Gastroesophageal sphincter (tissue), 4 donors: Measurements from ENCODE around the gene BMP8B. TPM values are rescaled to one million over a fixed set of nuclear protein-coding genes. Genes with fewer than 3 reads are reported as not detected.
A peak's percentile ranks its signal among the peaks of the same experiment; 100 is the strongest.

Experiments used
- ATAC-seq: fragments of 150-250 bp; one replicate; pipeline ENCODE4 v1.9.1; 2016; ENCODE audit warnings: mild to moderate bottlenecking, moderate library complexity
- H3K27ac ChIP-seq, 4 donors: fragments of 200-600 bp; sonication (generic) in 3 of 4; 1 replicate in 3 of 4; 2 replicates in 1 of 4; pipeline ENCODE4 v1.5.1; 2016 to 2019
- H3K27me3 ChIP-seq: fragments of 200-600 bp; sonication (generic); one replicate; pipeline ENCODE4 v1.5.1; 2019
- H3K36me3 ChIP-seq, 2 donors: fragments of 200-600 bp; sonication (generic); one replicate each; pipeline ENCODE4 v1.5.1; 2019; ENCODE audit warnings: control low read depth in 1 of 2
- H3K4me1 ChIP-seq, 3 donors: fragments of 200-600 bp; sonication (generic); 1 replicate in 2 of 3; 2 replicates in 1 of 3; pipeline ENCODE4 v1.5.1; 2016 to 2019; ENCODE audit warnings: control low read depth in 2 of 3
- H3K4me3 ChIP-seq, 2 donors: fragments of 200-600 bp; sonication (generic); one replicate each; pipeline ENCODE4 v1.5.1; 2019; ENCODE audit warnings: mild to moderate bottlenecking in 1 of 2, moderate library complexity in 1 of 2
- H3K9me3 ChIP-seq, 3 donors: fragments of 200-600 bp; sonication (generic); one replicate each; pipeline ENCODE4 v1.5.1; 2017 to 2019; ENCODE audit warnings: control low read depth in 2 of 3
- EP300 ChIP-seq: sonication (generic); formaldehyde crosslinking; IDR thresholded peaks from one replicate; pipeline ENCODE4 v1.6.1; 2017; ENCODE audit warnings: antibody characterized with exemption, mild to moderate bottlenecking
- POLR2A ChIP-seq, 2 donors: fragments of 450-650 bp; IDR thresholded peaks; one replicate each; pipeline ENCODE4 v1.6.1; 2017; ENCODE audit warnings: antibody characterized with exemption in 2 of 2, mild to moderate bottlenecking in 2 of 2, moderate library complexity in 1 of 2
- POLR2AphosphoS5 ChIP-seq: sonication (generic); formaldehyde crosslinking; IDR thresholded peaks from one replicate; pipeline ENCODE4 v1.6.1; 2017; ENCODE audit warnings: antibody characterized with exemption
- WGBS, 2 donors: methylation state at CpG; one replicate each; pipeline ENCODE4 v1.1.5; 2018; ENCODE audit warnings: low coverage in 1 of 2; 5-methylcytosine and 5-hydroxymethylcytosine counted together
- total RNA-seq, 4 donors: library from RNA; depleted of rRNA; stranded (reverse); fragments of >200 nt; gene quantifications; one replicate each; pipeline ENCODE4 v1.1.0, GENCODE V29; 2016
- TF ChIP-seq, protein P1 (sequence below), 4 experiments: fragments of 200-600 bp in 2 of 4; fragments of 450-650 bp in 2 of 4; sonication (generic) in 1 of 4; IDR thresholded peaks; one replicate each; pipeline ENCODE4 v1.5.1; 2017 to 2019; ENCODE audit warnings: antibody characterized with exemption in 4 of 4, mild to moderate bottlenecking in 2 of 4, moderate library complexity in 2 of 4

BMP8B gene
- total RNA-seq, 4 donors from 2014 or later, result 2.0 to 4.5 (median 2.2) TPM

DNA sequence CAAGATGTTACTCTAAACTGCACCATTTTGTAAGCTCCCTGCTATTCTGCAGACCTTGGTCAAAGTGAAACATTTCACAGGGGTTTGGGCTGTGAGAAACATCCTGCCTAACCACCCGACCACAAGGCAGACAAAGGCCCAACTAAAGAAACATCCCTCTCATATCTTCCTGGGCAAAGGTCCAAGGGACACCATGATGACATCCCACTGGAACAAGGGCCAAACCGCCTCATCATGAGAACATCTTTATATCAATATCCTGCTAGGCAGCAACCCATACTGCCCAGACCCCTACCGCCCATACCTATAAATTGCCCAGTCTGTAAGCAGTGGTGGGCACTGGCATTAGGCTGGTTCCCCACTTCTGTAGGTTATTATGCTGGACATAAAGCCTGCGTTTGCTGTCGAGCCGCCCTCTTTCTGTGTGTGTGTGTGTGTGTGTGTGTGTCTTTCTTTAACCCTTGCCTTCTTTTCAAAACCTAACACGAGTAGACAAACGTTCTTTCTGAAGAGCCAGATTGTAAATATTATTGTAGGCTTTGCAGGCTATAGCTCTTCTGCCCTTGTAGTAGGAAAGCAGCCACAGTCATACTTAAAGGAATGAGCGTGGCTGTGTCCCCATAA lies 51.0 kb downstream of the BMP8B start:
- Histone ChIP-seq H3K27me3 (peaks cover 10% of the 10 kb centered on the region), H3K27ac (no peak overlapping the region), H3K9me3 (no peaks in the 10 kb centered on the region), H3K36me3 (peaks cover 0 to 27% of the 10 kb centered on the region in 2 donors), H3K4me1 (peaks cover 0 to 47% (median 10%) of the 10 kb centered on the region in 3 donors), H3K4me3 (no peak overlapping the region)
- ATAC-seq, result no peak
- 74 to 78% methylated on average over 4 to 5 of the region's 9 CpGs for WGBS, 2 donors
- TF ChIP-seq POLR2A (IDR thresholded peaks at IDR 0.05) (no peak), EP300 (no peak), POLR2AphosphoS5 (no peak)
- TF ChIP-seq, protein P1, sequence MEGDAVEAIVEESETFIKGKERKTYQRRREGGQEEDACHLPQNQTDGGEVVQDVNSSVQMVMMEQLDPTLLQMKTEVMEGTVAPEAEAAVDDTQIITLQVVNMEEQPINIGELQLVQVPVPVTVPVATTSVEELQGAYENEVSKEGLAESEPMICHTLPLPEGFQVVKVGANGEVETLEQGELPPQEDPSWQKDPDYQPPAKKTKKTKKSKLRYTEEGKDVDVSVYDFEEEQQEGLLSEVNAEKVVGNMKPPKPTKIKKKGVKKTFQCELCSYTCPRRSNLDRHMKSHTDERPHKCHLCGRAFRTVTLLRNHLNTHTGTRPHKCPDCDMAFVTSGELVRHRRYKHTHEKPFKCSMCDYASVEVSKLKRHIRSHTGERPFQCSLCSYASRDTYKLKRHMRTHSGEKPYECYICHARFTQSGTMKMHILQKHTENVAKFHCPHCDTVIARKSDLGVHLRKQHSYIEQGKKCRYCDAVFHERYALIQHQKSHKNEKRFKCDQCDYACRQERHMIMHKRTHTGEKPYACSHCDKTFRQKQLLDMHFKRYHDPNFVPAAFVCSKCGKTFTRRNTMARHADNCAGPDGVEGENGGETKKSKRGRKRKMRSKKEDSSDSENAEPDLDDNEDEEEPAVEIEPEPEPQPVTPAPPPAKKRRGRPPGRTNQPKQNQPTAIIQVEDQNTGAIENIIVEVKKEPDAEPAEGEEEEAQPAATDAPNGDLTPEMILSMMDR (IDR thresholded peaks at IDR 0.05), result no peak

DNA sequence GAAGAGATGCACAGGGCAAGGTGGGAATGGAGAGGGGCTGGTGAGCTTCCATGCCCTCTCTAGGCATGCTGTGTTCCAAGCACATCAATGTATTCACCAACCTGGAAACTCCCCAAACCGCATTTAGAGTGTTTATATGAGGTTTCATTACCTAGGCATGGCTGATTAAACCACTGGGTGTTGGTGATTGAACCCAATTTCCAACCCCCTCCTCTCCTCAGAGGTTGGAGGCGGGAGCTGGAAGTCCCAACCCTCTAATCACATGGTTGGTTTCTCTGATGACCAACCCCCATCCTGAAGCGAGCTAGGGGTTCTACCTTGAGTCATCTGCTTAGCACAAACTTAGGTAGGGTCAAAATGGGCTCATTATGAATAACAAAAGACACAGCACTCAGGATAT lies 52.9 kb downstream of the BMP8B start:
- no peak for TF ChIP-seq EP300
- TF ChIP-seq POLR2AphosphoS5, result no peak
- TF ChIP-seq POLR2A (IDR thresholded peaks at IDR 0.05), result no peak
- TF ChIP-seq, protein P1 (IDR thresholded peaks at IDR 0.05), result no peak
- H3K4me1 ChIP-seq, result peaks cover 0 to 46% (median 10%) of the 10 kb centered on the region in 3 donors

DNA sequence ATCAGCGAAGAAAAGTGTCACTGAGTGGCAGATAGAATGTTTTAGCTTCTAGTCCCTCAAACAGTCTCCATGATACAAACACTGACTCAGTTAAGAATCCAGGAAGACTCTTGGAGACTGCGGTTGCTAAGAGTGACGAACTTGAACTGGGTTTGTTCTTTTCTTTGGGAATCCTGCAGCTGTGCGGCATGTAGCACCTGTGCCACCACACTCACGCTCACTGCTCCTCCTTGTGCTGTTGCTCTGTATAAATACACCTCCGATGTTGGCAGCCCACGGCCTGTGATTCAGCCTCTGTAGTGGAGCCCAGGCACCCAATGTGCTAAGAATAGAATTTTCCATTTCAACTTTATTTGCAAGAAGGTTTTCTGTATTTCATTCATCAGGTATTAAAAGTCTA lies 55.5 kb downstream of the BMP8B start:
- no peaks in the 10 kb centered on the region for H3K36me3 ChIP-seq
- TF ChIP-seq POLR2A (IDR thresholded peaks at IDR 0.05) (no peak), EP300 (no peak), POLR2AphosphoS5 (no peak)
- TF ChIP-seq, protein P1 (IDR thresholded peaks at IDR 0.05), result no peak
- 20 to 37% methylated on average over 6 to 7 of the region's 7 CpGs for WGBS, 2 donors
- no peak overlapping the region for H3K4me3 ChIP-seq
- peaks cover 0 to 25% (median 0%) of the 10 kb centered on the region in 3 donors for H3K4me1 ChIP-seq
- ATAC-seq, result no peak
- H3K9me3 ChIP-seq, result no peaks in the 10 kb centered on the region
- H3K27ac ChIP-seq, result peak overlapping the region in 2 of 4 donors; percentile 14 to 28
- H3K27me3 ChIP-seq, result peaks cover 24% of the 10 kb centered on the region

More for the DNA sequence above, 52.9 kb downstream of the BMP8B start:
- WGBS, 2 donors, result 44 to 80% methylated on average over 1 to 3 of the region's 3 CpGs
- no peaks in the 10 kb centered on the region for H3K9me3 ChIP-seq
- H3K36me3 ChIP-seq, result peaks cover 0 to 8% of the 10 kb centered on the region in 2 donors
- ATAC-seq, result no peak
- no peak overlapping the region for H3K4me3 ChIP-seq
- H3K27me3 ChIP-seq, result peaks cover 10% of the 10 kb centered on the region
- no peak overlapping the region for H3K27ac ChIP-seq

DNA sequence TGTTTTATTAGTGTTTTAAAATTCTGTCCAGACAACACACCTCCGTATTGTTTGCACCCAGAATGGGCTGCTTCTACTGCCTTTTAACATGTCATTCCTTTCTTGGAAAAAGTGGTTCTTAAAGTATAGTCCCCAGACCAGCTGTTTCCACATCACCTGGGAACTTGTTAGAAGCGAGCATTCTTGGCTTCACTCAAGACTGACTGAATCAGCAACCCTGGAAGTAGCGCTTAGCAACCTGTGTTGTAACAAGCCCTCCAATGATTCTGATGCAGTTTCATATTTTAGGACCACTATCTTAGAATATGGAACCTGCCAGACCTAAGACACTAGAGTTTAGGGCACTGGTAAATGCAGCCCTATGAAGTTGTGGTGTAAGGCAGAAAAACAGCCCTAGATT lies 55.9 kb downstream of the BMP8B start:
- peaks cover 28% of the 10 kb centered on the region for H3K27me3 ChIP-seq
- H3K27ac ChIP-seq, result no peak overlapping the region
- no peaks in the 10 kb centered on the region for H3K36me3 ChIP-seq
- no peaks in the 10 kb centered on the region for H3K9me3 ChIP-seq
- TF ChIP-seq EP300 (no peak), POLR2A (IDR thresholded peaks at IDR 0.05) (no peak), POLR2AphosphoS5 (no peak)
- TF ChIP-seq, protein P1 (IDR thresholded peaks at IDR 0.05), result no peak
- peaks cover 0 to 23% (median 0%) of the 10 kb centered on the region in 3 donors for H3K4me1 ChIP-seq
- no peak for ATAC-seq
- WGBS, 2 donors, result 38 to 40% methylated on average over 2 to 3 of the region's 3 CpGs
- no peak overlapping the region for H3K4me3 ChIP-seq

DNA sequence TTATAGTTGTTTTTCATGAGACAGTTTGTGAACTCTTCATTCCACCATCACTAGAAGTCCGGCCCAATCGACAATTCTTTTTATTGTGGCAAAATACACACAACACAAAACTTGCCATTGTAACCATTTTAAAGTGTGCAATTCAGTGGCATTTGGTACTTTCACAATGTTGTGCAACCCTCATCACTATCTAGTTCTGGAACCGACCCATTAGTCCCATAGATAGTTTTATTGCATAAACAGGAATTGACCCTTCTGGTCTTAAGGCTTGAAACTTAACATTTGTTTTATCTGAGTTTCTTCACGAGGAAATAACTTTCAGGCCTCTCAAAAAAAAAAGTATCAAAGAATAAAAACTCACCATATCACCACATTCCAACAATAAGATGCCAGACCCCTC lies 58.8 kb downstream of the BMP8B start:
- peaks cover 34% of the 10 kb centered on the region for H3K27me3 ChIP-seq

More for the DNA sequence above, 58.8 kb downstream of the BMP8B start:
- Histone ChIP-seq H3K27ac (no peak overlapping the region), H3K36me3 (no peaks in the 10 kb centered on the region), H3K9me3 (no peaks in the 10 kb centered on the region), H3K4me1 (peaks cover 0 to 22% (median 0%) of the 10 kb centered on the region in 3 donors), H3K4me3 (no peak overlapping the region)
- 47 to 70% methylated on average over 2 to 3 of the region's 4 CpGs for WGBS, 2 donors
- no peak for ATAC-seq
- TF ChIP-seq EP300 (no peak), POLR2AphosphoS5 (no peak), POLR2A (IDR thresholded peaks at IDR 0.05) (no peak)
- TF ChIP-seq, protein P1 (IDR thresholded peaks at IDR 0.05), result no peak
